Smooth muscle cell (in vitro differentiated cells): ENCODE data around the gene CYFIP2. TPM values are rescaled to one million over a fixed set of nuclear protein-coding genes. Genes with fewer than 3 reads are reported as not detected.

Experiments
- DNase-seq: peaks from one replicate; lab custom pipeline; 2025; ENCODE audit not compliant: unreplicated experiment; lab: John Stamatoyannopoulos, UW
- H2AFZ ChIP-seq: fragments of 200-600 bp; sonication (generic); 2 replicates; pipeline ENCODE4 v1.6.0; 2016; ENCODE audit warnings: antibody characterized with exemption, low read depth, mild to moderate bottlenecking
- H3F3A ChIP-seq: fragments of 200-600 bp; sonication (generic); 2 replicates; pipeline ENCODE4 v1.6.0; 2017; ENCODE audit warnings: antibody characterized with exemption, low read depth
- H3K27ac ChIP-seq: fragments of 200-600 bp; sonication (generic); 2 replicates; pipeline ENCODE4 v1.5.1; 2016; ENCODE audit warnings: low read depth, mild to moderate bottlenecking
- H3K27me3 ChIP-seq: fragments of 200-600 bp; sonication (generic); 2 replicates; pipeline ENCODE4 v1.6.1; 2016; ENCODE audit warnings: low read depth, mild to moderate bottlenecking
- H3K36me3 ChIP-seq: fragments of 200-600 bp; sonication (generic); 2 replicates; pipeline ENCODE4 v1.5.1; 2016; ENCODE audit warnings: low read depth
- H3K4me1 ChIP-seq: fragments of 200-600 bp; sonication (generic); 2 replicates; pipeline ENCODE4 v1.5.1; 2016; ENCODE audit warnings: low read depth
- H3K4me2 ChIP-seq: fragments of 200-600 bp; sonication (generic); 2 replicates; pipeline ENCODE4 v1.6.0; 2016; ENCODE audit warnings: mild to moderate bottlenecking
- H3K4me3 ChIP-seq: fragments of 200-600 bp; sonication (generic); 2 replicates; pipeline ENCODE4 v1.5.1; 2016; ENCODE audit warnings: mild to moderate bottlenecking
- H3K79me2 ChIP-seq: fragments of 200-600 bp; sonication (generic); 2 replicates; pipeline ENCODE4 v1.6.0; 2016; ENCODE audit warnings: low read depth, mild to moderate bottlenecking
- H3K9ac ChIP-seq: fragments of 200-600 bp; sonication (generic); 2 replicates; pipeline ENCODE4 v1.6.0; 2016; ENCODE audit warnings: low read depth
- H3K9me3 ChIP-seq: fragments of 200-600 bp; sonication (generic); replicated peaks from 2 replicates; pipeline ENCODE4 v1.5.1; 2016; ENCODE audit warnings: low read depth
- H4K20me1 ChIP-seq: fragments of 200-600 bp; sonication (generic); 2 replicates; pipeline ENCODE4 v1.6.0; 2016; ENCODE audit warnings: low read depth
- CTCF ChIP-seq: fragments of 200-600 bp; sonication (generic); IDR thresholded peaks from 2 replicates; pipeline ENCODE4 v1.5.1; 2017; ENCODE audit warnings: borderline replicate concordance, mild to moderate bottlenecking, antibody characterized with exemption; ENCODE audit not compliant: insufficient read depth, poor library complexity, severe bottlenecking
- WGBS: methylation state at CpG from one replicate; pipeline ENCODE4 v1.1.7; 2016; ENCODE audit warnings: low lambda C conversion rate; 5-methylcytosine and 5-hydroxymethylcytosine counted together
- polyA plus RNA-seq: library from polyadenylated mRNA; unstranded; fragments of >200 nt; fragmentation: Nextera tagmentation; extraction: Ambion mirVana; gene quantifications from 2 replicates; pipeline ENCODE4 v1.2.1, GENCODE V29; 2016
- total RNA-seq: library from RNA; depleted of rRNA; stranded (reverse); fragments of >200 nt; gene quantifications from 2 replicates; pipeline ENCODE4 v1.2.3, GENCODE V29; 2014

CYFIP2 gene
- total and polyA plus RNA-seq, 2 experiments from 2014 or later: 11.4 to 17.8 TPM

GRCh38 chr5:157288405-157289163 lies 22.7 kb downstream of the CYFIP2 start:
- no peaks in the 10 kb centered on the region for H3K27me3 ChIP-seq
- H3K4me2 ChIP-seq: no peak overlapping the region
- TF ChIP-seq CTCF: no peak
- peaks cover 9% of the 10 kb centered on the region for H3K4me1 ChIP-seq
- H3K36me3 ChIP-seq: no peaks in the 10 kb centered on the region
- DNase-seq: no peak
- no peaks in the 10 kb centered on the region for H3K9me3 ChIP-seq
- H3K79me2 ChIP-seq: no peaks in the 10 kb centered on the region
- H3F3A ChIP-seq: peaks cover 12% of the 10 kb centered on the region
- 86% methylated on average over 4 of the region's 4 CpGs for WGBS
- no peak overlapping the region for H2AFZ ChIP-seq
- H4K20me1 ChIP-seq: no peaks in the 10 kb centered on the region
- H3K27ac ChIP-seq: peak overlapping the region; percentile 82
- no peak overlapping the region for H3K9ac ChIP-seq
- no peak overlapping the region for H3K4me3 ChIP-seq

GRCh38 chr5:157289164-157289819 lies 23.4 kb downstream of the CYFIP2 start:
- no peak for TF ChIP-seq CTCF
- no peaks in the 10 kb centered on the region for H3K36me3 ChIP-seq
- H3F3A ChIP-seq: peaks cover 12% of the 10 kb centered on the region
- no peak overlapping the region for H3K4me3 ChIP-seq
- peak overlapping the region; percentile 82 for H3K27ac ChIP-seq
- no peak overlapping the region for H2AFZ ChIP-seq
- WGBS: 78% methylated on average over 9 of the region's 9 CpGs
- H3K4me2 ChIP-seq: peak overlapping the region; percentile 55
- H3K9ac ChIP-seq: no peak overlapping the region
- no peaks in the 10 kb centered on the region for H4K20me1 ChIP-seq
- H3K79me2 ChIP-seq: no peaks in the 10 kb centered on the region
- no peaks in the 10 kb centered on the region for H3K9me3 ChIP-seq
- H3K27me3 ChIP-seq: no peaks in the 10 kb centered on the region
- peaks cover 9% of the 10 kb centered on the region for H3K4me1 ChIP-seq
- DNase-seq: no peak

DNA sequence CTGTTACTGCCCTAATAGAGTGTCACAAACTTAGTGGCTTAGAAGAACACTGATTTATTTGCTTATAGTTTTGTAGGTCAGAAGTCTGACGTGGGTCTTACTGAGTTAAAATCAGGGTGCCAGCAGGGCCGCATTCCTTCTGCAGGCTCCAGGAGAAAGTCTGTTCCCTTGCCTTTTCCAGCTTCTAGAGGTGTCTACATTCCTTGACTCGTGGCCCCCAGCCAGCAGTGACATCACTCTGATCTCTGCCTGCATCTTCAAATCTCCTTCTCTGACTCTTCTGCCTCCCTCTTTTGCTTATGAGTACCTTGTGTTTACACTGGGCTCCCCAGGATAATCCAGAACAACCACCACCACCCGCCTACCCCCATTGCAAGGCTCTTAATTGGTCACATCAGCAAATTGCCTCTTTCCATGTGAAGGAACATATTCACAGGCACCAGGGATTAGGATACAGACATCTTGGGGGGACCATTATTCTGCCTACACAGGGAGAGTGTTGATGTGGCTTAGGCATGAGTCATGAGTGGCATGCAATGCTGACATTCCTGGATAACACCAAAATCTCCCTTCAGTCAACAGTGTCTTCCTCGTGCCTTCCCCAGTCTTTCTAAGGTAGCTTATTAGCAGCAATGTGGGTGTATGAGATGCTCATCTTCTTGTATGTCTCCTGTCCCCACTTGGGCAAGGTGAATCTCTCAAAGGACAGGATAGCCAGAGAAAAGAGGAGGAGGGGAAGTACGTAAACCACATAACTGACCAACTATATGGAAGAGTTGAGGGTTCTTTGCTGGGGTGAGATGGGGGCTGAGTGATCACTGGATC lies 24.4 kb downstream of the CYFIP2 start:
- Histone ChIP-seq H3F3A (peaks cover 12% of the 10 kb centered on the region), H4K20me1 (no peaks in the 10 kb centered on the region), H3K4me2 (peak overlapping the region; percentile 55), H3K27me3 (no peaks in the 10 kb centered on the region), H3K9me3 (no peaks in the 10 kb centered on the region), H3K79me2 (no peaks in the 10 kb centered on the region), H2AFZ (no peak overlapping the region), H3K9ac (peak overlapping the region; percentile 25), H3K4me3 (no peak overlapping the region), H3K36me3 (no peaks in the 10 kb centered on the region), H3K27ac (peak overlapping the region; percentile 82), H3K4me1 (peaks cover 9% of the 10 kb centered on the region)
- DNase-seq: no peak
- 30% methylated on average over 6 of the region's 6 CpGs for WGBS
- no peak for TF ChIP-seq CTCF
